GM18502 (cell line): ENCODE results near the gene SRSF5.

ENCODE experiments used
- ATAC-seq: cut with Tn5 transposase; IDR thresholded peaks from one replicate; pipeline ENCODE4 v1.9.1; 2021; ENCODE audit warnings: mild to moderate bottlenecking; ENCODE audit not compliant: unreplicated experiment, poor library complexity

SRSF5 gene

DNA sequence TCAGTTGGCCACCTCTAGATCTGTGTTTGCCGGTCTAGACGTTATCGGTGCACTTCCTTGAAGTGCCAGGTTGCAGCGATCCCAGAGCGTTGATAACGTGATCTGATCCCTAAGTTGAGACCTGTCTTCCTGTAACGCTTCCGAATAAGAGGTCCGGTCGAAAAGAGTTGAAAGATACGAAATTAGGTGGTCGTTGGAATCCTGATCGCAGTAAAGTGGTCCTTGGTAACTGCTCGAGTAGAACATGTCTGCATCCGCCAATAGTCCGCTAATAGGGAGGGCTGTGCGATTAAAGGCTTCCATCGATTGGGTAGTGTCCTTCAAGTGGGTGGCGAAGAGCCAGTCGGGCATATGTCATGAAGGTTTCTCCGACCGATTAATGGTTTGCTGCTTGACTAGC, 2.7 kb downstream of the SRSF5 start:
- ATAC-seq, result no peak

DNA sequence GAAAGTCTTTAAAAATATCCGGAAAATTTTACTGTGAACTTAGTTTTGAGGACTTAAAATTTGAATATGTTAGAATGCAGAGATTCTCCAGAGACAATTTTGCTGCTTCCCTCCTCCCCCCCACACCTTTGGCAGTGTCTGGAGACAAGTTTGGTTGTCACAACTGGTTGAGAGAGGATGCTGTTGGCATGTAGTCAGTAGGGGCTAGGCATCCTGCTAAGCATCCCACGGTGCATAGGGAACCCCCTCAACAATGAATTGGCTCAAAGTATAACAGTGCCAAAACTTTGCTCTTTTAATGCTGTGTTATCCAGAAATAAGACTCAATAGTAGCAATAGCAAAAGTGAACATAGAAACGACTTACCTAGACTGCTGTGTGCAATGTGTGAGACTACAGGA, 3.6 kb downstream of the SRSF5 start:
- ATAC-seq, result no peak

DNA sequence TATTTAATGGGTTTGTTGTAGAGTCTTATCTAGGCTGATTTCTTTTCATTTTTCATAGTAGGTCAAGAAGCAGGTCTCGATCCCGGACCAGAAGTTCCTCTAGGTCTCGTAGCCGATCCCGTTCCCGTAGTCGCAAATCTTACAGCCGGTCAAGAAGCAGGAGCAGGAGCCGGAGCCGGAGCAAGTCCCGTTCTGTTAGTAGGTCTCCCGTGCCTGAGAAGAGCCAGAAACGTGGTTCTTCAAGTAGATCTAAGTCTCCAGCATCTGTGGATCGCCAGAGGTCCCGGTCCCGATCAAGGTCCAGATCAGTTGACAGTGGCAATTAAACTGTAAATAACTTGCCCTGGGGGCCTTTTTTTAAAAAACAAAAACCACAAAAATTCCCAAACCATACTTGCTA, 4.2 kb downstream of the SRSF5 start:
- no peak for ATAC-seq

DNA sequence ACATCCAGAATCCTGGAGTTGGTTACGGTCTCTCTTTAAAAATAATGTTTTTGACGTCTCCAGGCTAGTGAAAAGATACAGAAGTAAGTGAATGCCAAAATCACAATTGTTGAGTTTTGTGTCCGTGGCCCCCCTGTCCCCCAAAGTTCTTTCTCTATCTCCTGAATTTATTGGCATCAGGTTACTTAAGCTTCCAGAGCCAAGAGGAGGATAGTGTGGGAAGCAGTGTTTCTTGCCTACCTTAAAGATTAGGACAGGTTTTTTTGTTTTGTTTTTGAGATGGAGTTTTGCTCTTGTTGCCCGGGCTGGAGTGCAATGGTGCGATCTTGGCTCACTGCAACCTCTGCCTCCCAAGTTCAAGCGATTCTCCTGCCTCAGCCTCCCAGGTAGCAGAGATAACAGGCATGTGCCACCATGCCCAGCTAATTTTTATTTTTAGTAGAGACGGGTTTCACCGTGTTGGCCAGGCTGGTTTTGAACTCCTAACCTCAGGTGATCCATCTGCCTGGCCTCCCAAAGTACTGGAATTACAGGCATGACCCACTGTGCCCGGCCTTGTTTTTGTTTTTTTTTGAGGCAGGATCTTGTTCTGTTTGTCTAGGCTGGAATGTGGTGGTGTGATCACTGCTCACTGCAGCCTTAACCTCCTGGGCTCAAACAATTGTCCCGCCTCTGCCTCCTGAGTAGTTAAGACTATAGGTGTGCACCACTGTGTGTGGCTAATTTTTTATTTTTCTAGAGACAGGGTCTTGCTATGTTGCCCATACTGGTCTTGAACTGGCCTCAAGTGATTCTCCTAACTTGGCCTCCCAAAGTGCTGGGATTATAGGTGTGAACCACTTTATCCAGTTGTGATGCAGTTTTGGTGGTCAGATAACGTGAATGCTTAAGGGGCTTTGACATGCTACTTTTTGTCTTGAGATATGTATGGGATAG, 5.4 kb downstream of the SRSF5 start:
- no peak for ATAC-seq

DNA sequence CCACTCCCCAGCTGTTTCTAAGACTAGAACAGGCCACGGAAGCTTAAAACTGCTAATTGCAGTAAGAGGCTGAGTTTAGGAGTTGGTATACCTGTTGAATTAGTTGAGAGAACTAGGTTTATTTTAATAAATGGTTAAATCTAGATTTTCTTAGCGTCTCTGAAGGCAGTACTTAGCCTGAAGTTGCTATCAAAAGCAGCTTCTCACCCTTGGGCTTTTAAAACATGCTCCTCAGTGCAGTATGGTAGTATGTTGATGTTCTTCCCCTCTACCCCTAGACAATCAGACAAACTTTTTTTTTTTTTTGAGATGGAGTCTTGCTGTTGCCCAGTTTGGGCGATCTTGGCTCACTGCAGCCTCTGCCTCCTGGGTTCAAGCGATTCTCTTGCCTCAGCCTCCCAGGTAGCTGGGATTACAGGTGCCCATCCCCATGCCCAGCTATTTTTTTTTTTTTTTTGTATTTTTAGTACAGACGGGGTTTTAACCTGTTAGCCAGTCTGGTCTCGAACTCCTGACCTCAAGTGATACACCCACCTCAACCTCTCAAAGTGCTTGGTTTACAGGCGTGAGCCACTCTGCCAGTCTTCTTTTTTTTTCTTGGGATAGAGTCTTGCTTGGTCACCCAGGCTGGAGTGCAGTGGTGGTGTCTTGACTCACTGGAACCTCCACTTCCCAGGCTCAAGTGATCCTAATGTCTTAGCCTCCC, 6.8 kb downstream of the SRSF5 start:
- ATAC-seq, result no peak

DNA sequence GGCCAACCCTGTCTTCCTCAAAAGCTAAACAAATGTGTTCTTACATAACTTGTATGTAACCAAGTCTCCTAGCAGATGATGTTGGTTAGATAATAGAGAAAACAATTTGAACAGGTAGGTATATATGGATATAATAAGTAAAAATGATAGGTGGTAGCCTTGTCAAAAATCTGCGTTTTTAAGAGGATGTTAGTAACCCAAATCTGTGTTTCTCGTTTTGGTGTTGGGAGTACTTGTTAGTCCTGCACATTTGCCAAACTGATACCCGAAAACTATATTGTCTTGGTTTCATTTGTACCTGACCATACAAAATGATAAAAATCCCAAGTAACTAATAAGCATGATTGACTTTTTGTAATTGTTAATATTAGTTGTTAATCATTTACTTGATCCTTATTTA, 8.1 kb downstream of the SRSF5 start:
- no peak for ATAC-seq

DNA sequence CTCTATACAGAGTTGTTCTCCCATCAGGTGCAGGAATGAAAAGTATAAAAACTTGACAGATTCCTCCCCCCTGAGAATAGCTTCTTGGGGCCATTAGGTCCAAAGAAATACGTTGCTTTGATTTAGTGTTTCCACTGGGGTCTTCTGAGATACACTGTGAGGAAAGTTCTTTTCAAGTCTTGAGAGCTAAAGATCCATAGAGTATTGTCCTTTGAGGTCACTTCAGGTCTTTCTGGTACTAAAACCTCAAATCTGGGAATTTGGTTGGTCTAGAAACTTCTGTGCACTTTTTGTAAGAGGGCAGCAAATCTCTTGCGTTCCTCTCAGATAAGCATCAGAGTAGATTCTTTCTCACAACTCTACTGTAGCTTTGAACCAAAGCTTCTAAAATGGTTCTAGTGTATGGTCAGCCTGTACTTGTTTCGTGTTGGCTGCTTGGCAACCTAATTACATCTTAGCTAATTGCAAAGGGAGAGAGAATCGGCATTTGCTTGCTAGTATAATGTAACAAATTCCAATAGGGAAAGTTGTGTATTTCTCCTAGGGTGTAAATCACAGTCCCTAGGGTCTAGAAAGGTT, 10.0 kb downstream of the SRSF5 start:
- ATAC-seq, result no peak

DNA sequence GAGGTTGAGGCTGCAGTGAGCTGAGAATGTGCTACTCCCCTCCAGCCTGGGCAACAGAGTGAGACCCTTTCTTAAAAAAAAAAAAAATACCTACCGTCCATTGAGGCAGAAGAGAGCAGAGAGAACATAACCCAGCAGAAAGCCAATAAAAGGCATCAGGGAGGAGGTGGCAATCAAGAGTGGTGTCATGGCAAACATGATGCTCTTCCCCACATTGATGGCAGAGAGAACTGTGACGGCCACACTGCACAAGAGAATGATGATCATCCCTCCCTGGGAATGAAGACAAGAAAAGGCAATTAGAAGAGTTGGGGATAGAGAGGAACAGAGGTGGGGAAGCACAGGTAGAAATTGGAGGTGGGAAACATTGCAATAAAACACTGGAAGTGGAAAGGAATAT, 12.1 kb downstream of the SRSF5 start:
- ATAC-seq, result no peak

DNA sequence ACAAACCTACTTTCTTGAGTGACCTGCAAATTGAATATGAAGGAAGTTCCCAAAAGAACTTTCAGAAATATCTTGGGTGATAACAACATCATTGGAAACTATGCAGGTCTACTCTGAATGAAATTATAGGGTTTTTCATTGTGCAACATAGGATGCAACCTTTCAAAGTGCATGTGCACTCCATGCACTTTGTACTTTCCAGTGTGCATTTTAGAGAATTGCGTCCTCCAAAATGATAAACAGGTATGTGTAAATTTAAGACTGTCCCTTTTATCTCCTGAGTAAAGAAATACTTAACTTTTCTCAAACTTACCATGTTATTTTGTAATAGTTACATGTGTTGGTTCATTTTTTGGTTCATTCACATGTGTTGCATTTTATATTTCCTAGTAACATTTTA, 13.2 kb downstream of the SRSF5 start:
- ATAC-seq, result no peak

DNA sequence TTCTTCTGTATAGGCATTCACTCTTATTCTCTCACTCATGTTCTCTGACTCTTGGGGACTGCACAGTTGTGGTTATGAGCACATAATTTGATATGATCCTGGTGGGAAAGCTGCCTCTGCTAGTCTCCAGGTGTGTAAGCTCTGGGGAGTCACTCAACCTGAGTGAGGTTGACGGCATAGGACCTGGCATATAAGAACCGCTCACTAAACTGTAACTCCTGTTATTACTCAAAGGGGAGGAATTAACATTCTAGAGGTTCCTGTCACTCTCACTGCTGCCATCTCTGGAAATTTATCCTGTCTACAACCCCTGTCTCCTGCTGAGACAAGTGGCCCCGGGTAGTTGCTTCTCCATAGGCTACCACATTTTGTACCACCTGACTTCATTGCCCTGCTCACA, 14.0 kb downstream of the SRSF5 start:
- no peak for ATAC-seq

DNA sequence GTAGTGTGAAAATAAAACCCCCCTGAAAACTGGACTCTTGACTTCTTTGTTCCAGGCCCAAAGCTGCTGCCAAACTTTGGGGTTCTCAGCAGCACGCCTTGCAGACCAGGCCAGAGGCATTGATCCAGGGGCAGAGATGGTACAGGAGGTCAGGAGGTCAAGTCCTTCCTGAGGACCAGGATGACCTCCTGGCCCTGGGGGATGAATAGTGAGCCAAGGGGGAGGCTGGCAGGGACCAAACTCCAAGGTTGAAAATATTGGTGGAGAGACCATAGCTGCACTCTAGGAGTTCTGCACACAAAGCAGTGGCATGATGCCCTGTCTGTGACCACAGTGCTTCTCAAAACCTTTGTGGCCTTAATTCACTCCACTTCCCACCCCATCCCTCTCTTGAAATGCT, 18.0 kb downstream of the SRSF5 start:
- no peak for ATAC-seq

DNA sequence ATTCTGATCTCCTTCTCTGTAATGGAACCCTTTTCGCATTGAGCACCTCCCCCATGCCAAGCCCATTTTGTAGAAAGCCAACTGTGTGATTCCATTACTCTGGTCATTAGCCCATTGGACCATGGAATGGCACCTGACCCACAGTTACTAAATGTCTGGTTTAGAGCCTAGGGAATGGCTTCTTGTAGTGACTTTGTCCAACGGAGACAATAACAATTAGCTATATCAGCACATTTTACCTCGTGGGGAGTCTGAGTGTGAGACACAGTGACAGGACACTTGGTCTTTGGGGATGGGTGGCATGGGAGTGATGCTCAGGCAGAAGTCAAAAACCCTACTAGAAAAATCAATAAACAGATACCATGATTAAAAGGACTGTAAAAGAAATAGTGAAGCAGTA, 19.7 kb downstream of the SRSF5 start:
- no peak for ATAC-seq

DNA sequence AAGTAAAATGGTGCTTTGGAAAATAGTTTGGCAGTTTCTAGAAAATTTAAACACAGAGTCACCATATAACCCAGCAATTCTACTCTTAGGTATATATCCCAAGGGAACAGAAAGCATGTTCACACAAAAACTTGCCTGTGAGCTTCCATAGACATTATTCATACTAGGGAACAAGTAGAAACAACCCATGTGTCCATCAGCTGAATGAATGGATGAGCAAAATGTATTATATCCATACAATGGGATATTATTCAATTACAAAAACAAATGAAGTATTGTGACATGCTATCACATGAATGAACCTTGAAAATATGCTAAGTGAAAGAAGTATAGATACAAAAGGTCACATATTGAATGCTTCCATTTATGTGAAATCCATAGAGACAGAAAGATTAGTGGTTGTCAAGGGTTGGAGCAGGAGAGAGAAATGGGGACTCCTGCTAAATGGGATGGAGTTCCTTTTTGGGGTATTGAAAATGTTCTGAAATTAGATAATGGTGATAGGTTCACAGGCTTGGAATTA, 22.2 kb downstream of the SRSF5 start:
- no peak for ATAC-seq

DNA sequence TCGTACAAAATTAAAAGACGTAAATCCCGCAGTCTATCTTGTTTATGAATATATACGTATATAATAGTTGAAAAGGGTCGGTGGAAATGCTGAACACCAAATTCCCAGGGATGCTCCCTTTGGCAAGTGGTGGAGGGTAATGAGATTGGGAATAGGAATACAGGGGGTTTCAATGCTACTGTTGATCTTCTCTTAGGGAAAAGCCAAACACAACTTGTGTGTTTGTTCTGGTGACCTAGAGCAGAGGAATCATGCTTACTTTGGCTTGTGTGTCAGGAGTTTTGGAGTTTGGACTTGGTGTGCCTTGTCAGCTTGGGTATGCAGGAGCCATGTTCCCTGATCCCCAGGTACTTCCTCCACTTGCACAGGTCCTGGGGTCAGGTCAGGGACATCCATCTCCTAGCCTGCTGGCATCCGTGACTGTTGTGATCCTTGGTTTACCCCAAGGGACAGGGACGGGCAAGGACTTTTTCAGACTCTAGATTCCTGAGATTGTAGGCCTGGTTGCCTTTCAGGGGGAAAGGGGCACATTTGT, 26.0 kb downstream of the SRSF5 start:
- no peak for ATAC-seq

DNA sequence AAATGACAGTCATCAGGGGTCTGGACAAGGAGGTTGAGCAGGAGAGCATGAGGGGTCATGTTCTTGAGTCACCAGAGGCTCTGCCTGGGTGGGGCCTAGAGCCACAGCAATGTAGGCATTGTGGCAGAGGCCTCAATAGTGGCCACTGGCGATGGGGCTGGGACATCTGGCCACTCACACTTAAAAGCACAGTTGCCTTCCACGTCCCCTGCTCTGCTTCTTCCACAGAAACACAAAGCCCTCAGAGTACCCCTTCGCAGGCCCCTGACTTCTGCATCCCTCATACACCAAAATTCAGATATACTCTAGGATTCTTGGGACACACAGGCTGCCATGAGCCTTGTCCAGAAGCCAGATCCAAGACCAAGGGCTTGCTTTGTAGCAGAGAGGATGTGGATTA, 27.8 kb downstream of the SRSF5 start:
- no peak for ATAC-seq

DNA sequence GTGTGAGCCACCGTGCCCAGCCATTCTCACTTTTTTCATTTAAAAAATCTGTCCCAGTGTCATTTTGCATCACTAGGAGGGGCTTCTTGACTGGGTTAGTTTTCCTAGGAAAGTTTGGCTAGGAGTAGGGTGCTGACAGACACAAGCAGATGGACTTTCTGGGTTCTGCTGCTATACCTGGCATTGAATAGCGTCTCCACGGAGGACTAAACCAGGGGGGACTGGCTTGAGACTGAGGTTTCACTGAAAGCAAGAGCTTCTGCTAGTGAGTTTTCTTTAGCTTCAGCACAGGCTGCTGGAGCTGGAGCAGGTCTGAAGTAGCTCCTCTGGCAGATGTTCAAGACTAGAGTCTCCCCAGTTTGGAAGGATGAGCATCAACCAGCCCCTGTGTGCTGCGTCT, 28.7 kb downstream of the SRSF5 start:
- no peak for ATAC-seq

DNA sequence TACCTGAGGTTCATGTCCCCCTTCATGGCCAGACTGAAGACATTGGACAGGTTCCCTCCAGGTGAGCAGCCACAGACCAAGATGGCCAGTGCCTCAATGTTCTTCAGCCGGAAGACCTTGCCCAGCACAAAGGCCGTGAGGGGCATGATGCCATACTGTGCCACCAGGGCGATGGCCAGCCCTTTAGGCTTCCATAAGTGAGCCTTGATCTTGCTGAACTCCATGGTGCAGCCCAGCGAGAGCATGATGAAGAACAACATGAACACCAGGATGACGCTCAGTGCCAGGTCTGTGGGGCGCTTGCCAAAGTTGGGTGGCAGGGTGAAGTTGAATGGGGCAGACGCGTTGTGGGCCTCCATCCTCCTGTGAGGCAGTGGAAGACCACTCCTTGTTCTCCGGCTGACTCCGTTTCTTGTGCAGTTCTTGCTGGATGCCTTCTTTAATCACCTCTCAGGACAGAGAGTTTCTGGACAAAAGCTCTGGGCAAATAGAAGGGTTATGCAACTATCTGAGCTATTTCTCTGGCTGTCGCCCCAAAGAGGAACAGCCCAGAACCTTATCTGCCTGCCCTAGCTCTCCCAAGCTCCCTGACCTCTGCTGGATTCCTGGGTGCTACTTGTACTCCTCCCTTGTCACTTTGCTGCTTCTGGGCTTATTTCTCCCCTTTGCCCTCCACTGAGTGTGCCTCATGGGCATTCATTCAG, 30.0 kb downstream of the SRSF5 start, which contains the start of gene SLC10A1:
Gene SLC10A1 (minus strand): TSS at position 445 of the 704 bp plus-strand sequence. CDS start 86 bp downstream, at position 359.
- ATAC-seq, result no peak

DNA sequence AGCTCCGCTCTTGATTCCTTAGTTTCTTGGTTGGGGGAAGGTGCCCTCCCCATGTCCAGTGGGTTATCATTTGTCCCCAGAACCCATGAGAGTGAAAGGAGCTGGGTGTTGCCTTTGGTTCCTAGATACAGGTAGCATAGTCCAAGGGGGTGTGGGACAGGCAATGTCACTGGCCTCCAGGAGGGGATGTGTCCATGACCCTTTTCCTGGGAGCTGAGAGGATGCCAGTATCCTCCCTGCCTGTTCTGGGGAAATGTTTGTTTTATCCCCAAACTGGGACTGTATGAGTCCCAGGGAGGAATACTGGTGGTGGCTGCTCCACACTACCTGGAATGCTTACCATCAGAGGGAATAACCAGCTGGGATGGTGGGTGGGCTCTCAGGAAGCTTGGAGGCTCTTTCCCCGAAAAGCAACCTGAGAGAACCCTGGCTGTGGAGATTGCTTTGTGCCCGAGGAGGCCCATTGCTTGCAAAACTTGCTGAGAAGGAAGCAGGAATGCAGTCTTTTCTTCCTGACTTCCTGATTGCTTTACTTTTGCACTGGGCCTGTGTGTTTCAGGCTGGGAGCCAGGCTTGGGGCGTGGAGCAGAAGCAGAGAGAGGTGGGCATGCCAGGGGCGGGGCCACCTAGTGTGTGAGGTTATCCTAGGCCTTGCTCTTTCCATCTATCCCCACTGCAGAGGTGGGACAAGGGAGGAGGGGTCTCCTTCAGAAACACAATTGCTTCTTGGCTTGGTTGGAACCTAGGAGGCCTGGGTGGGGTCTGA, 30.8 kb downstream of the SRSF5 start:
- ATAC-seq, result no peak

DNA sequence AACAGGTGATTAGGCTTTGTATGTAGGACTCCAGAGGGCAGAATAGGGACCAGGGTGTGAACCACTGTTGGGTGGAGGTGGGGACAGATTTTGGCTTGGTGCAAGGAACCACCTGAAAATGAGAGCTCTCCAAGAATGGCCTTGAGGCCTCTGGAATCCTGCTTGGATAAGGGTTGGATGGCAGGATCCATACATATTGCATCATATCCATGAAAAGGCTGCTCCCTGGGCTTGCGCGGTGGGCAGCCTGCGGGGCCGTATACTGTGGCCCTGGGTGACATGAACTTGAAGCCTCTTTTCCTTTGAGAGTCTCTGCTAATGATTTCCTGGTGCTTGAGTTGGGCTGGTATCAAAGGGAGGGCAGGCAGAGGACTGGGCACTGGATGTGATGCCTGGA, 31.4 kb downstream of the SRSF5 start:
- ATAC-seq, result no peak
